Fibroblast of peridontal ligament (primary cell): ENCODE measurements around the gene GRID2.

ENCODE experiments used
- DNase-seq: peaks from one replicate; pipeline ENCODE4 v3.0.0-alpha.2; 2010; ENCODE audit errors: extremely low read depth

Gene GRID2

GRCh38 chr4:93802045-93802444 is 1498.3 kb downstream of the GRID2 start:
- DNase-seq: no peak

GRCh38 chr4:93809773-93810172 is 1506.0 kb downstream of the GRID2 start:
- no peak for DNase-seq

- DNase-seq: no peak
These were observed 1506.7 kb downstream of the GRID2 start for GRCh38 chr4:93810340-93810992.

- no peak for DNase-seq
These were observed 1509.3 kb downstream of the GRID2 start for GRCh38 chr4:93813092-93813491.

GRCh38 chr4:93814141-93814540 is 1510.4 kb downstream of the GRID2 start:
- DNase-seq: no peak

GRCh38 chr4:93814722-93815121 is 1511.0 kb downstream of the GRID2 start:
- no peak for DNase-seq
